Measurements from ENCODE around the gene IFNL1. TPM values are rescaled to one million over a fixed set of nuclear protein-coding genes. Genes with fewer than 3 reads are reported as not detected.

Gene IFNL1
- total and polyA plus RNA-seq, 4 donors: not detected

- TF ChIP-seq HNF4G (IDR thresholded peaks at IDR 0.05) (no peak), HNF4A (conservative IDR thresholded peaks at IDR 0.05) (no peak), CTCF (IDR thresholded peaks at IDR 0.05; ENCODE audit: low read depth, low read length, missing input control) (no peak), RAD21 (IDR thresholded peaks at IDR 0.05) (no peak), TAF1 (conservative IDR thresholded peaks at IDR 0.05) (no peak), YY1 (IDR thresholded peaks at IDR 0.05) (no peak), REST (IDR thresholded peaks at IDR 0.05) (no peak), SP1 (IDR thresholded peaks at IDR 0.05) (no peak)
- WGBS: 20% methylated on average over 92 of the region's 92 CpGs
- no peak for DNase-seq (ENCODE audit: low spot score)
- no peak overlapping the region for H3K27ac ChIP-seq (ENCODE audit: low read depth in 1 of 2, low read length in 2 of 2)
- no peak overlapping the region for H3K4me3 ChIP-seq (ENCODE audit: low read depth in 1 of 3, low read length in 3 of 3)
- H3K9me3 ChIP-seq (ENCODE audit: control insufficient read depth in 4 of 4, low read length in 3 of 4): no peaks in the 10 kb centered on the region
- peaks cover 3 to 20% (median 15%) of the 10 kb centered on the region in 4 donors for H3K4me1 ChIP-seq (ENCODE audit: control insufficient read depth in 4 of 4, insufficient read depth in 4 of 4, low read length in 3 of 4)
- peaks cover 0 to 2% (median 0%) of the 10 kb centered on the region in 4 donors for H3K27me3 ChIP-seq (ENCODE audit: control insufficient read depth in 4 of 4, insufficient read depth in 4 of 4, low read length in 3 of 4)
- no peaks in the 10 kb centered on the region for H3K36me3 ChIP-seq (ENCODE audit: control insufficient read depth in 4 of 4, insufficient read depth in 3 of 4, low read depth in 1 of 4, low read length in 3 of 4)
- no peak overlapping the region for H3K9ac ChIP-seq (ENCODE audit: low read depth in 1 of 2, low read length in 2 of 2)
Measured at GRCh38 chr19:39247701-39248664, 48.2 kb upstream of the IFNL1 start.

- H3K4me1 ChIP-seq (ENCODE audit: control insufficient read depth in 4 of 4, insufficient read depth in 4 of 4, low read length in 3 of 4): peaks cover 3 to 20% (median 15%) of the 10 kb centered on the region in 4 donors
- H3K9me3 ChIP-seq (ENCODE audit: control insufficient read depth in 4 of 4, low read length in 3 of 4): no peaks in the 10 kb centered on the region
- H3K9ac ChIP-seq (ENCODE audit: low read depth in 1 of 2, low read length in 2 of 2): no peak within 1 kb of the TSS
- H3K27ac ChIP-seq (ENCODE audit: low read depth in 1 of 2, low read length in 2 of 2): no peak within 1 kb of the TSS
- no peak within 1 kb of the TSS for H3K4me3 ChIP-seq (ENCODE audit: low read depth in 1 of 3, low read length in 3 of 3)
- 21% methylated on average over 13 of the region's 13 CpGs for WGBS
- H3K27me3 ChIP-seq (ENCODE audit: control insufficient read depth in 4 of 4, insufficient read depth in 4 of 4, low read length in 3 of 4): peaks cover 0 to 2% (median 0%) of the 10 kb centered on the region in 4 donors
- DNase-seq (ENCODE audit: low spot score): no peak
- no peaks in the 10 kb centered on the region for H3K36me3 ChIP-seq (ENCODE audit: control insufficient read depth in 4 of 4, insufficient read depth in 3 of 4, low read depth in 1 of 4, low read length in 3 of 4)
- TF ChIP-seq REST (IDR thresholded peaks at IDR 0.05) (peak; percentile 36), FOXA2 (IDR thresholded peaks at IDR 0.05) (no peak), SP1 (IDR thresholded peaks at IDR 0.05) (peak; percentile 80), ZBTB33 (IDR thresholded peaks at IDR 0.05) (no peak), RAD21 (IDR thresholded peaks at IDR 0.05) (peak; percentile 29 to 52), FOXA1 (IDR thresholded peaks at IDR 0.05) (no peak), JUND (IDR thresholded peaks at IDR 0.05) (peak in 1 of 2 donors; percentile 14), MAX (IDR thresholded peaks at IDR 0.05) (peak; percentile 52), YY1 (IDR thresholded peaks at IDR 0.05) (peak; percentile 33), RXRA (IDR thresholded peaks at IDR 0.05) (peak; percentile 61 to 83), ATF3 (IDR thresholded peaks at IDR 0.05) (no peak), TAF1 (conservative IDR thresholded peaks at IDR 0.05) (no peak), HNF4A (conservative IDR thresholded peaks at IDR 0.05) (peak; percentile 95 to 96), CTCF (IDR thresholded peaks at IDR 0.05; ENCODE audit: low read depth, low read length, missing input control) (no peak), HNF4G (IDR thresholded peaks at IDR 0.05) (peak; percentile 83)
Measured at GRCh38 chr19:39248806-39249205, 47.4 kb upstream of the IFNL1 start, which contains the start of gene IFNL4. TSS of gene IFNL4 (minus strand) at chr19:39248856.
